Measurements from ENCODE around the gene NFS1.

GRCh38 chr20:35711588-35712209 is 12.5 kb upstream of the NFS1 start:
- TF ChIP-seq, protein P1, sequence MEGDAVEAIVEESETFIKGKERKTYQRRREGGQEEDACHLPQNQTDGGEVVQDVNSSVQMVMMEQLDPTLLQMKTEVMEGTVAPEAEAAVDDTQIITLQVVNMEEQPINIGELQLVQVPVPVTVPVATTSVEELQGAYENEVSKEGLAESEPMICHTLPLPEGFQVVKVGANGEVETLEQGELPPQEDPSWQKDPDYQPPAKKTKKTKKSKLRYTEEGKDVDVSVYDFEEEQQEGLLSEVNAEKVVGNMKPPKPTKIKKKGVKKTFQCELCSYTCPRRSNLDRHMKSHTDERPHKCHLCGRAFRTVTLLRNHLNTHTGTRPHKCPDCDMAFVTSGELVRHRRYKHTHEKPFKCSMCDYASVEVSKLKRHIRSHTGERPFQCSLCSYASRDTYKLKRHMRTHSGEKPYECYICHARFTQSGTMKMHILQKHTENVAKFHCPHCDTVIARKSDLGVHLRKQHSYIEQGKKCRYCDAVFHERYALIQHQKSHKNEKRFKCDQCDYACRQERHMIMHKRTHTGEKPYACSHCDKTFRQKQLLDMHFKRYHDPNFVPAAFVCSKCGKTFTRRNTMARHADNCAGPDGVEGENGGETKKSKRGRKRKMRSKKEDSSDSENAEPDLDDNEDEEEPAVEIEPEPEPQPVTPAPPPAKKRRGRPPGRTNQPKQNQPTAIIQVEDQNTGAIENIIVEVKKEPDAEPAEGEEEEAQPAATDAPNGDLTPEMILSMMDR (IDR thresholded peaks at IDR 0.05; ENCODE audit: insufficient read depth, low read length, poor library complexity, severe bottlenecking), result no peak
- TF ChIP-seq EZH2phosphoT487 (conservative IDR thresholded peaks at IDR 0.05; ENCODE audit: low read length), result no peak
